GM12878 (cell line): Measurements from ENCODE around the gene CCDC91. TPM values are rescaled to one million over a fixed set of nuclear protein-coding genes. Genes with fewer than 3 reads are reported as not detected.

Experiments used
- ATAC-seq: fragments of 200-7000 bp; cut with Tn5 transposase; 3 replicates; pipeline ENCODE4 v1.9.1; 2020; ENCODE audit warnings: mild to moderate bottlenecking, moderate library complexity
- BruUV-seq: library from RNA; stranded (reverse); fragments of 400-500 nt; replicated peaks from 2 replicates; lab custom pipeline; 2021; lab: Mats Ljungman, UMichigan
- CTCF ChIA-PET: fragments of 300-600 bp; sonication (Branson Sonifier 250); formaldehyde crosslinking; extraction: SDS; loops from one replicate; lab custom pipeline; 2021; ENCODE audit warnings: inconsistent platforms; lab: Yijun Ruan, JAX
- POLR2A ChIA-PET: fragments of 350-600 bp; formaldehyde crosslinking; extraction: SDS; loops from one replicate; lab custom pipeline; 2021; ENCODE audit warnings: inconsistent platforms; lab: Charles Lee
- RAD21 ChIA-PET: fragments of 300-600 bp; sonication (Branson Sonifier 250); formaldehyde crosslinking; loops from one replicate; lab custom pipeline; 2023; ENCODE audit warnings: antibody characterized with exemption; ENCODE audit not compliant: unreplicated experiment; lab: Charles Lee
- SMC1A ChIA-PET: fragments of 300-600 bp; sonication (Branson Sonifier 250); formaldehyde crosslinking; loops from one replicate; lab custom pipeline; 2023; ENCODE audit not compliant: unreplicated experiment, uncharacterized antibody; lab: Charles Lee
- DNase-seq: peaks from one replicate; pipeline ENCODE4 v3.0.0-alpha.2; 2011; ENCODE audit warnings: low read depth, low spot score
- FAIRE-seq: peaks from 3 replicates; lab custom pipeline; 2011; peaks lifted over from hg19 to GRCh38; lab: Jason Lieb, UNC
- H2AFZ ChIP-seq: 2 replicates; pipeline ENCODE4 v1.6.0; 2011; ENCODE audit warnings: low read depth, low read length, control low read depth; ENCODE audit not compliant: control insufficient read depth
- H3K27ac ChIP-seq: 2 replicates; pipeline ENCODE4 v1.5.1; 2011; ENCODE audit warnings: control low read depth; ENCODE audit not compliant: control insufficient read depth, insufficient read depth
- H3K27me3 ChIP-seq, 2 experiments: replicated peaks in 1 of 2; 2 replicates each; pipeline versions ENCODE4 v1.6.0 to v1.6.1; 2011; ENCODE audit warnings: low read length in 1 of 2; ENCODE audit not compliant: control insufficient read depth in 2 of 2, insufficient read depth in 2 of 2
- H3K36me3 ChIP-seq, 2 experiments: 2 replicates each; pipeline ENCODE4 v1.5.1; 2011; ENCODE audit warnings: low read length in 1 of 2; ENCODE audit not compliant: control insufficient read depth in 2 of 2, insufficient read depth in 2 of 2
- H3K4me1 ChIP-seq: 2 replicates; pipeline ENCODE4 v1.6.1; 2011; ENCODE audit warnings: mild to moderate bottlenecking, low read length, moderate library complexity, mixed read lengths; ENCODE audit not compliant: control insufficient read depth, insufficient read depth
- H3K4me2 ChIP-seq: 2 replicates; pipeline ENCODE4 v1.6.0; 2011; ENCODE audit warnings: control low read depth; ENCODE audit not compliant: control insufficient read depth, insufficient read depth
- H3K4me3 ChIP-seq: fragments of 200-600 bp; sonication (generic); 2 replicates; pipeline ENCODE4 v1.5.1; 2016
- H3K79me2 ChIP-seq: 2 replicates; pipeline ENCODE4 v1.6.0; 2011; ENCODE audit warnings: low read length; ENCODE audit not compliant: control insufficient read depth, insufficient read depth
- H3K9ac ChIP-seq: 2 replicates; pipeline ENCODE4 v1.8.0; 2011; ENCODE audit warnings: low read length, control low read depth, mixed read lengths; ENCODE audit not compliant: control insufficient read depth, insufficient read depth
- H3K9me3 ChIP-seq: replicated peaks from 3 replicates; pipeline ENCODE4 v1.5.1; 2011; ENCODE audit warnings: mild to moderate bottlenecking, low read length; ENCODE audit not compliant: control insufficient read depth, insufficient read depth
- H4K20me1 ChIP-seq: 2 replicates; pipeline ENCODE4 v1.6.0; 2011; ENCODE audit not compliant: control insufficient read depth, insufficient read depth
- BACH1 ChIP-seq: fragments of 450-650 bp; IDR thresholded peaks from 2 replicates; pipeline ENCODE4 v1.6.1; 2017; ENCODE audit warnings: mild to moderate bottlenecking, borderline replicate concordance
- BCL11A ChIP-seq: IDR thresholded peaks from 2 replicates; pipeline ENCODE4 v1.6.1; 2011; ENCODE audit warnings: low read depth, low read length
- CHD2 ChIP-seq: IDR thresholded peaks from 2 replicates; pipeline ENCODE4 v1.6.1; 2011; ENCODE audit warnings: low read depth, low read length, improper control_type of control experiment, borderline replicate concordance
- CHD4 ChIP-seq: fragments of 200-600 bp; sonication (generic); IDR thresholded peaks from 2 replicates; pipeline ENCODE4 v1.6.1; 2016; ENCODE audit warnings: mild to moderate bottlenecking
- EGR1 ChIP-seq, 2 experiments: IDR thresholded peaks; 1 replicate in 1 of 2; 2 replicates in 1 of 2; pipeline ENCODE4 v1.6.1; 2011 to 2012; ENCODE audit warnings: low read depth in 2 of 2, low read length in 2 of 2, borderline replicate concordance in 1 of 2, mild to moderate bottlenecking in 1 of 2, moderate library complexity in 1 of 2
- HDAC6 ChIP-seq: fragments of 200-600 bp; sonication (generic); IDR thresholded peaks from one replicate; pipeline ENCODE4 v1.8.0; 2017; ENCODE audit warnings: antibody characterized with exemption; ENCODE audit not compliant: unreplicated experiment
- MEF2A ChIP-seq: IDR thresholded peaks from 2 replicates; pipeline ENCODE4 v1.6.1; 2011; ENCODE audit warnings: low read depth, mild to moderate bottlenecking, low read length, moderate library complexity; ENCODE audit not compliant: insufficient read depth
- NR2C1 ChIP-seq: fragments of 450-650 bp; IDR thresholded peaks from 2 replicates; pipeline ENCODE4 v1.6.1; 2017; ENCODE audit warnings: antibody characterized with exemption, mild to moderate bottlenecking, moderate library complexity
- NR2C2 ChIP-seq: IDR thresholded peaks from 2 replicates; pipeline ENCODE4 v1.6.1; 2011; ENCODE audit warnings: borderline replicate concordance, low read depth; ENCODE audit not compliant: control insufficient read depth, insufficient read length
- RBBP5 ChIP-seq: fragments of 200-600 bp; sonication (generic); conservative IDR thresholded peaks from 2 replicates; pipeline ENCODE4 v1.6.1; 2016
- STAT3 ChIP-seq: IDR thresholded peaks from 2 replicates; pipeline ENCODE4 v1.6.1; 2011; ENCODE audit warnings: low read depth, low read length, improper control_type of control experiment
- TCF3 ChIP-seq: IDR thresholded peaks from 2 replicates; pipeline ENCODE4 v1.6.1; 2012; ENCODE audit warnings: low read depth, mild to moderate bottlenecking, low read length, borderline replicate concordance; ENCODE audit not compliant: insufficient read depth
- WGBS: methylation state at CpG from one replicate; pipeline ENCODE4 v1.1.6; 2016; ENCODE audit warnings: low lambda C conversion rate; ENCODE audit not compliant: insufficient replicate concordance, insufficient coverage; ENCODE audit errors: missing lambda C conversion rate; 5-methylcytosine and 5-hydroxymethylcytosine counted together
- in situ Hi-C: fragments of 300-500 bp; cut with MboI; formaldehyde crosslinking; loops from 9 replicates; pipeline ENCODE4 v1.14.3; 2018; ENCODE audit warnings: mixed read lengths
- intact Hi-C: fragments of 100-400 bp; cut with micrococcal nuclease; formaldehyde crosslinking; loops from one replicate; pipeline ENCODE4 v1.14.2; 2022; ENCODE audit not compliant: unreplicated experiment
- polyA plus RNA-seq, 11 experiments: library from polyadenylated mRNA; depleted of rRNA in 4 of 11; unstranded in 6 of 11; stranded (reverse) in 5 of 11; fragments of >200 nt; fragmentation: Nextera tagmentation in 4 of 11; fragmentation: Illumina TruSeq in 1 of 11; extraction: Ambion mirVana in 4 of 11; extraction: Trizol in 1 of 11; gene quantifications; 1 replicate in 1 of 11; 2 replicates in 10 of 11; pipeline versions ENCODE4 v1.2.1 to v1.2.3, GENCODE V29; 2011 to 2016; ENCODE audit warnings: inconsistent platforms in 2 of 11, missing spikeins in 2 of 11, low read depth in 1 of 11
- total RNA-seq, 4 experiments: library from RNA; depleted of rRNA in 3 of 4; stranded (reverse); fragments of >200 nt in 3 of 4; fragmentation: Illumina TruSeq in 1 of 4; extraction: Trizol in 1 of 4; gene quantifications; 2 replicates each; pipeline versions ENCODE4 v1.2.1 to v1.2.3, GENCODE V29; 2013 to 2021

CCDC91 gene
- total and polyA plus RNA-seq, 10 of the 15 experiments (the other 5 are each of a cell fraction or from before 2014, with no cell fraction given) = 6.1 to 24.9 (median 16.5) TPM

GRCh38 chr12:28569698-28570411 is 379.6 kb downstream of the CCDC91 start:
- FAIRE-seq = no peak
- WGBS = 64% methylated on average over 3 of the region's 3 CpGs
- BruUV-seq = no TSS peak

DNA sequence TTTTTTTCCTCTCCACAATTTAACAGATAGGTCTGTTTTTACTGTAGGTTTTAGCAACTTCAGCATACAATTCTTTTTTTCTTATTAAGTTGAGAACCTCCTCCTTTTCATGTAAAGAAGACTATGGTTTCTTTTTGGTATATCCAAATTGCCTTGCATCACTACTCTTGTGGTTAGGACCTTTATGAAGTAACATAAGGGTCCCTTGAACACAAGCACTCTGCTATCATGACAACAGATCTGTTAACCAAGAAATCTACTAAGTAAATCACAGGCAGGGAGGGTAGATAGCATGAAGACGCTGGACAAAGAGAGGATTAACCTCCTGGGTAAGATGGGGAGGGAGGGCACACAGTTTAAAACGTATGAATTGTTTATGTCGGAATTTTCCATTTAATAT is 380.6 kb downstream of the CCDC91 start:
- WGBS = 74% methylated on average over 3 of the region's 3 CpGs
- CTCF ChIA-PET = interaction anchor here (1.4 kb wide), 1 partner anchor 74 kb away, joined by 3 read pairs; no protein-coding TSS in a partner anchor
- Histone ChIP-seq H3K79me2 (no peaks in the 10 kb centered on the region), H3K27ac (no peak overlapping the region), H4K20me1 (no peaks in the 10 kb centered on the region), H3K4me2 (no peak overlapping the region), H3K9ac (no peak overlapping the region), H3K4me1 (no peaks in the 10 kb centered on the region), H3K9me3 (no peaks in the 10 kb centered on the region), H3K27me3 (no peaks in the 10 kb centered on the region), H2AFZ (no peak overlapping the region), H3K36me3 (no peaks in the 10 kb centered on the region), H3K4me3 (no peak overlapping the region)
- no TSS peak for BruUV-seq
- RAD21 ChIA-PET = no interaction called here
- SMC1A ChIA-PET = no interaction called here
- POLR2A ChIA-PET = no interaction called here
- FAIRE-seq = no peak
- in situ Hi-C loops = no loop called here
- no peak for DNase-seq
- ATAC-seq = no peak
- TF ChIP-seq NR2C2 (no peak), CHD2 (no peak), RBBP5 (no peak), NR2C1 (no peak)
- intact Hi-C loops = no loop called here

More at GRCh38 chr12:28569698-28570411, 379.6 kb downstream of the CCDC91 start:
- ChIA-PET POLR2A (no interaction called here), SMC1A (interaction anchor here (0.6 kb wide), 1 partner anchor 10 kb away, joined by 3 read pairs; no protein-coding TSS in a partner anchor), RAD21 (no interaction called here), CTCF (interaction anchor here (1.0 to 1.4 kb wide), 2 partner anchors 15 to 73 kb away, joined by 3 read pairs; no protein-coding TSS in a partner anchor)
- no peak overlapping the region for H2AFZ ChIP-seq
- no peaks in the 10 kb centered on the region for H3K36me3 ChIP-seq
- H3K9ac ChIP-seq = no peak overlapping the region
- no peak for DNase-seq
- in situ Hi-C loops (no loop called here), intact Hi-C loops (no loop called here)
- H3K4me3 ChIP-seq = no peak overlapping the region
- no peak overlapping the region for H3K27ac ChIP-seq
- no peaks in the 10 kb centered on the region for H3K27me3 ChIP-seq
- H3K4me1 ChIP-seq = no peaks in the 10 kb centered on the region
- H4K20me1 ChIP-seq = no peaks in the 10 kb centered on the region
- H3K79me2 ChIP-seq = no peaks in the 10 kb centered on the region
- no peak for TF ChIP-seq HDAC6
- TF ChIP-seq BCL11A = no peak
- no peak for TF ChIP-seq STAT3
- TF ChIP-seq TCF3 = no peak
- TF ChIP-seq CHD4 = no peak
- no peak for TF ChIP-seq MEF2A
- TF ChIP-seq EGR1 (IDR thresholded peaks at IDR 0.05; ENCODE audit: borderline replicate concordance in 1 of 2, low read depth in 2 of 2, low read length in 2 of 2) = no peak
- TF ChIP-seq BACH1 = no peak
- no peak overlapping the region for H3K4me2 ChIP-seq
- H3K9me3 ChIP-seq = no peaks in the 10 kb centered on the region
- ATAC-seq = peak; percentile 54; the same call in 2 of the 3 replicates
